ENCODE data around the gene SELENON.

SELENON gene

GRCh38 chr1:25863486-25864262, 63.7 kb downstream of the SELENON start:
- Histone ChIP-seq H3K27me3 (ENCODE audit: insufficient read depth, insufficient read length) (no peaks in the 10 kb centered on the region), H3K4me1 (ENCODE audit: insufficient read depth, insufficient read length) (peaks cover 24% of the 10 kb centered on the region), H3K4me3 (ENCODE audit: insufficient read length, low read depth) (no peak overlapping the region), H3K9ac (ENCODE audit: insufficient read length, low read depth) (no peak overlapping the region), H3K36me3 (ENCODE audit: insufficient read depth, insufficient read length, low read length) (peaks cover 23% of the 10 kb centered on the region), H3K9me3 (ENCODE audit: insufficient read depth, low read length) (no peaks in the 10 kb centered on the region)
- no peak for DNase-seq (ENCODE audit: low read depth, low spot score)
- TF ChIP-seq ZNF274 (IDR thresholded peaks at IDR 0.05; ENCODE audit: low read depth, low read length) (no peak), SUZ12 (IDR thresholded peaks at IDR 0.05; ENCODE audit: extremely low read depth, insufficient read depth, insufficient read length) (no peak), YY1 (IDR thresholded peaks at IDR 0.05; ENCODE audit: insufficient read depth, insufficient read length) (no peak)

DNA sequence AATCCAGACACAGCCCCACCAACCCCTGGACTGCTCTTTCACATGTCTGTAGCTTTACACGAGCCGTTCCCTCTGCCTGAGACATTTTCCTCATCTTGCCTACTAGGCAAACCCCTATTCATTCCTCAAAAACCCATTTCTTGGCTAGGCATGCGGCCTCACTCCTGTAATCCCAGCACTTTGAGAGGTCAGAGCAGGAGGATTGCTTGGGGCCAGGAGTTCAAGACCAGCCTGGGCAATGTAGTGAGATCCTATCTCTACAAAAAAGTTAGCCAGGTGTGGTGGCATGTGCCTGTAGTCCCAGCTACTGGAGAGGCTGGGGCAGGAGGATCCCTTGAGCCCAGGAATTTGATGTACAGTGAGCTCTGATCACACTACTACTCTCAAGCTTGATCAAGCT, 64.4 kb downstream of the SELENON start:
- H3K9ac ChIP-seq (ENCODE audit: insufficient read length, low read depth), result no peak overlapping the region
- TF ChIP-seq ZNF274 (IDR thresholded peaks at IDR 0.05; ENCODE audit: low read depth, low read length) (no peak), SUZ12 (IDR thresholded peaks at IDR 0.05; ENCODE audit: extremely low read depth, insufficient read depth, insufficient read length) (no peak), YY1 (IDR thresholded peaks at IDR 0.05; ENCODE audit: insufficient read depth, insufficient read length) (no peak)

DNA sequence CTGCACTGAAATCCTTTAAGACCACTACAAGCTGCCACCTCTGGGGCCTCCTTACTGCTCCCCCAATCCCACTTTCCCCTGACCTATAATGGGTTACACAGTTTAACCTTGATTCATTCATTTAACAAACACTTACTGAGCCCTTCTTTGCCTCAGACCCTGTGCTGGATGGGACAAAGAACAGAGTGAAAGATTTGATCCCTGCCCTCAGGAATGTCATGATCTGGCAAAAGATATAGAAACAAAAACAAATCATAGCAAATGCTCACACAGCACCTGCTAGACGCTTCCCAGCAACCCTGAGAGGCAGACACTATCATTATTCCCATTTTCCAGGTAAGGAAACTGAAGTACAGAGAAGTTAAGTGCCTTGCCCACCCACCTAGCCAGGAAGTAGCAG, 66.3 kb downstream of the SELENON start:
- Histone ChIP-seq H3K9ac (ENCODE audit: insufficient read length, low read depth) (no peak overlapping the region), H3K9me3 (ENCODE audit: insufficient read depth, low read length) (no peaks in the 10 kb centered on the region), H3K36me3 (ENCODE audit: insufficient read depth, insufficient read length, low read length) (peaks cover 36% of the 10 kb centered on the region), H3K4me3 (ENCODE audit: insufficient read length, low read depth) (no peak overlapping the region), H3K4me1 (ENCODE audit: insufficient read depth, insufficient read length) (peaks cover 32% of the 10 kb centered on the region), H3K27me3 (ENCODE audit: insufficient read depth, insufficient read length) (no peaks in the 10 kb centered on the region)
- no peak for TF ChIP-seq SUZ12 (IDR thresholded peaks at IDR 0.05; ENCODE audit: extremely low read depth, insufficient read depth, insufficient read length)
- TF ChIP-seq ZNF274 (IDR thresholded peaks at IDR 0.05; ENCODE audit: low read depth, low read length), result no peak
- TF ChIP-seq YY1 (IDR thresholded peaks at IDR 0.05; ENCODE audit: insufficient read depth, insufficient read length), result no peak
- DNase-seq (ENCODE audit: low read depth, low spot score), result no peak

More for the DNA sequence above, 64.4 kb downstream of the SELENON start:
- Histone ChIP-seq H3K9me3 (ENCODE audit: insufficient read depth, low read length) (no peaks in the 10 kb centered on the region), H3K27me3 (ENCODE audit: insufficient read depth, insufficient read length) (no peaks in the 10 kb centered on the region), H3K4me1 (ENCODE audit: insufficient read depth, insufficient read length) (peaks cover 24% of the 10 kb centered on the region), H3K4me3 (ENCODE audit: insufficient read length, low read depth) (no peak overlapping the region), H3K36me3 (ENCODE audit: insufficient read depth, insufficient read length, low read length) (peaks cover 26% of the 10 kb centered on the region)
- no peak for DNase-seq (ENCODE audit: low read depth, low spot score)

DNA sequence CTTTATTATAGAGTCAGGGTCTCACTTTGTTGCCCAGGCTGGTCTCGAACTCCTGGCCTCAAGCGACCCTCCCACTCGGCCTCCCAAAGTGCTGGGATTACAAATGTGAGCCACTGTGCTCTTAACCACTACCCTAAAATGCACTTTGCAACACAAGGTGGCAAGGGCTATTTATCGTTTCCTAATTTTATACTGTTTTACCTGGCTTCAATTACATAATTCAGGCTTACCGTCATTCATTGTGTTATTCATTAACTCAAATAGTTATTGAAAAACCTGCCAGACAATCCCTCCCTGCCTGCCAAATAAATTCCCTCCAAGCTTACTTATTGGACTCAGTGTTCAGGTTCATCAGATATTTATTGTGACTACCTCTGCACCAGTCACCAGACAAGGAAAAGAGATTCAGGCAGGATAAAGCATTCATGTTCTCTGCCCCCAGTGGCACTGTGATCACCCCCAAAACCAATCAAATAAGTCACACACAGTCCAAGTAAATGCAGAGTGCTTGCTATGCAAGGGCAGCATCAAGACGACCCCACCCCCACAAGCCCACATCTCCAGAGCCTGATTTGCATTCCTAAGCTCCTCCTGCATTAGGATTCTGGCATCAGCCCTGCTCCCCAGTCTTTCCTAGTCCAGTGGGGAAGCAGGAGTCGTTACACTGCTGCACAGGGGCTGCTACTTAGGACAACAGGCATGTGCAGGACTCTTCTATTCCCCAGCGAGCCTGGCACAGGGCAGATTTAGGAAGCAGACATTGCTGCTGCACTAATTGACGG, 67.4 kb downstream of the SELENON start:
- Histone ChIP-seq H3K4me1 (ENCODE audit: insufficient read depth, insufficient read length) (peaks cover 32% of the 10 kb centered on the region), H3K27me3 (ENCODE audit: insufficient read depth, insufficient read length) (no peaks in the 10 kb centered on the region), H3K4me3 (ENCODE audit: insufficient read length, low read depth) (no peak overlapping the region), H3K9me3 (ENCODE audit: insufficient read depth, low read length) (no peaks in the 10 kb centered on the region), H3K36me3 (ENCODE audit: insufficient read depth, insufficient read length, low read length) (peaks cover 31% of the 10 kb centered on the region), H3K9ac (ENCODE audit: insufficient read length, low read depth) (no peak overlapping the region)
- TF ChIP-seq ZNF274 (IDR thresholded peaks at IDR 0.05; ENCODE audit: low read depth, low read length), result no peak
- TF ChIP-seq SUZ12 (IDR thresholded peaks at IDR 0.05; ENCODE audit: extremely low read depth, insufficient read depth, insufficient read length), result no peak
- no peak for TF ChIP-seq YY1 (IDR thresholded peaks at IDR 0.05; ENCODE audit: insufficient read depth, insufficient read length)
- peak; percentile 85 for DNase-seq (ENCODE audit: low read depth, low spot score)
